ENCODE results near the gene CAPN5.
"Not testable (repeated sequence)": the region's sequence is repeated elsewhere in the genome, so short reads cannot be mapped to it uniquely, and the experiment has no call there.

The CAPN5 gene

GRCh38 chr11:77085652-77086051 is 18.9 kb downstream of the CAPN5 start:
- no peak for DNase-seq

GRCh38 chr11:77086521-77087472 is 20.0 kb downstream of the CAPN5 start:
- DNase-seq = no peak

GRCh38 chr11:77087723-77088225 is 21.0 kb downstream of the CAPN5 start:
- DNase-seq = no peak

- DNase-seq = no peak
Measured at GRCh38 chr11:77088236-77089003, 21.6 kb downstream of the CAPN5 start.

GRCh38 chr11:77089004-77089545 is 22.3 kb downstream of the CAPN5 start:
- DNase-seq = no peak

- no peak for DNase-seq
Measured at GRCh38 chr11:77090046-77090372, 23.2 kb downstream of the CAPN5 start.

GRCh38 chr11:77090373-77091111 is 23.8 kb downstream of the CAPN5 start:
- DNase-seq = no peak

- DNase-seq = peak; percentile 65
Measured at GRCh38 chr11:77091146-77091940, 24.6 kb downstream of the CAPN5 start.

- no peak for DNase-seq
Measured at GRCh38 chr11:77092382-77092781, 25.6 kb downstream of the CAPN5 start.

- no peak for DNase-seq
Measured at GRCh38 chr11:77093056-77093891, 26.5 kb downstream of the CAPN5 start.

- DNase-seq = no peak
Measured at GRCh38 chr11:77093987-77094840, 27.4 kb downstream of the CAPN5 start.

- DNase-seq = no peak
Measured at GRCh38 chr11:77094841-77095365, 28.1 kb downstream of the CAPN5 start.

- DNase-seq = no peak
Measured at GRCh38 chr11:77095551-77096490, 29.1 kb downstream of the CAPN5 start.

GRCh38 chr11:77096591-77097019 is 29.8 kb downstream of the CAPN5 start:
- no peak for DNase-seq

- DNase-seq = not testable (repeated sequence)
Measured at GRCh38 chr11:77097180-77097579, 30.4 kb downstream of the CAPN5 start.

- no peak for DNase-seq
Measured at GRCh38 chr11:77100166-77101042, 33.6 kb downstream of the CAPN5 start.

- DNase-seq = no peak
Measured at GRCh38 chr11:77101043-77101537, 34.3 kb downstream of the CAPN5 start.

Measured in stimulated activated naive CD4-positive, alpha-beta T cell treated with Interleukin-2 at 50 U/mL for 16 hours (primary cell).